ENCODE measurements around the gene ANKRD10. TPM values are rescaled to one million over a fixed set of nuclear protein-coding genes. Genes with fewer than 3 reads are reported as not detected.
A peak's percentile ranks its signal among the peaks of the same experiment; 100 is the strongest.

ANKRD10 gene
- total RNA-seq, 1 donor from 2014 or later: 212 TPM

- H3K9me3 ChIP-seq (ENCODE audit: low read depth): no peaks in the 10 kb centered on the region
- Mint-ChIP-seq H3K27me3 (ENCODE audit: insufficient read depth, low read depth) (no peaks in the 10 kb centered on the region), H3K4me1 (peaks cover 11% of the 10 kb centered on the region), H3K36me3 (no peaks in the 10 kb centered on the region), H3K9me3 (peaks cover 6% of the 10 kb centered on the region), H3K27ac (no peak overlapping the region), H3K4me3 (no peak overlapping the region)
- H3K9ac ChIP-seq: no peak overlapping the region
- no peaks in the 10 kb centered on the region for H3K27me3 ChIP-seq
- no peak overlapping the region for H3K4me3 ChIP-seq
- no peak for TF ChIP-seq EZH2 (IDR thresholded peaks at IDR 0.05)
- TF ChIP-seq EZH2phosphoT487 (IDR thresholded peaks at IDR 0.05): no peak
- TF ChIP-seq, protein P1, sequence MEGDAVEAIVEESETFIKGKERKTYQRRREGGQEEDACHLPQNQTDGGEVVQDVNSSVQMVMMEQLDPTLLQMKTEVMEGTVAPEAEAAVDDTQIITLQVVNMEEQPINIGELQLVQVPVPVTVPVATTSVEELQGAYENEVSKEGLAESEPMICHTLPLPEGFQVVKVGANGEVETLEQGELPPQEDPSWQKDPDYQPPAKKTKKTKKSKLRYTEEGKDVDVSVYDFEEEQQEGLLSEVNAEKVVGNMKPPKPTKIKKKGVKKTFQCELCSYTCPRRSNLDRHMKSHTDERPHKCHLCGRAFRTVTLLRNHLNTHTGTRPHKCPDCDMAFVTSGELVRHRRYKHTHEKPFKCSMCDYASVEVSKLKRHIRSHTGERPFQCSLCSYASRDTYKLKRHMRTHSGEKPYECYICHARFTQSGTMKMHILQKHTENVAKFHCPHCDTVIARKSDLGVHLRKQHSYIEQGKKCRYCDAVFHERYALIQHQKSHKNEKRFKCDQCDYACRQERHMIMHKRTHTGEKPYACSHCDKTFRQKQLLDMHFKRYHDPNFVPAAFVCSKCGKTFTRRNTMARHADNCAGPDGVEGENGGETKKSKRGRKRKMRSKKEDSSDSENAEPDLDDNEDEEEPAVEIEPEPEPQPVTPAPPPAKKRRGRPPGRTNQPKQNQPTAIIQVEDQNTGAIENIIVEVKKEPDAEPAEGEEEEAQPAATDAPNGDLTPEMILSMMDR (IDR thresholded peaks at IDR 0.05): no peak
- H2AFZ ChIP-seq (replicated peaks): no peak overlapping the region
- peaks cover 14% of the 10 kb centered on the region for H3F3A ChIP-seq (ENCODE audit: low read depth)
- no peaks in the 10 kb centered on the region for H3K36me3 ChIP-seq
- no peak for DNase-seq (ENCODE audit: low spot score)
- no peaks in the 10 kb centered on the region for H4K20me1 ChIP-seq (ENCODE audit: low read depth)
- H3K4me2 ChIP-seq: no peak overlapping the region
- H3K79me2 ChIP-seq (ENCODE audit: low read depth): no peaks in the 10 kb centered on the region
- H3K27ac ChIP-seq: no peak overlapping the region
- H3K4me1 ChIP-seq: peaks cover 15% of the 10 kb centered on the region
These were observed 64.0 kb downstream of the ANKRD10 start for GRCh38 chr13:110850840-110851239.

DNA sequence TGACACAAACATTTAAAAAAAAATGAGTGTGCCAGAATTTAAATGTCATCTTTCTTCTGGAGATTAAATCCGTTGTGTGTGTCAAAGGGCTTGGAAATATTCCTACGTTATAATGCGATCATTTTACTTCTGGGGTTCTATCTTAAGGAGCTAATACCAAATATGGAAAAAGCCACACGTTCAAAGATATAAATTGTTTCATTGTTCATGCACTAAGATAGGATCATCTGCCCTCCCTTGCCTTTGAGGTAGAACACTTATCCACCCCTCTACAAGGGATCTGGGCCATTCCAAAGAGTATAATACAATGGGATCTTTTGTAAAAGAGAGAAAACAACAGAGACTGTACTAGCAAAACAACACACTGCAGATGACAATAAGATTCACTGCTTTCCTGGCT is 64.9 kb downstream of the ANKRD10 start:
- no peaks in the 10 kb centered on the region for H3K9me3 ChIP-seq (ENCODE audit: low read depth)
- peaks cover 11% of the 10 kb centered on the region for H3K4me1 Mint-ChIP-seq
- H2AFZ ChIP-seq (replicated peaks): no peak overlapping the region

DNA sequence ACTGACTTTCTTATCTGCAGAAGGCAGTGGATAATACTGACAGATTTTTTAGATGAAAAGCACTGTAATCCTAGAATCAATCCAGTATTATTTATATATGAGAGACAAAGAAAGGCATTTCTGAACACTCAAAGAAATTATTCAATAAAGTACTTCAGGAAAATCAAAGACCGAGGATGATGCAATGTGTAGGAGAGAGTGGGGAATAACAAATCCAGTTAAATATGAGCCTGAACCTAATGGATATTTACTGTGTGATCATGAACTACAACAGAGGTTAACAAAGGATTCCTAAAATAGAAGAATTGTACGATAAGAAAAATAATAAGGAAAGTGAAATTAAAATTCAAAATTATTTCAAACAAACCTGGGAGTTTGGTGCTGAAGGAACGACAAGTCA is 69.3 kb downstream of the ANKRD10 start:
- DNase-seq (ENCODE audit: low spot score): no peak
- H3K4me3 Mint-ChIP-seq: no peak overlapping the region

More for the DNA sequence above, 64.9 kb downstream of the ANKRD10 start:
- no peak overlapping the region for H3K9ac ChIP-seq
- H3F3A ChIP-seq (ENCODE audit: low read depth): peaks cover 14% of the 10 kb centered on the region
- no peaks in the 10 kb centered on the region for H3K79me2 ChIP-seq (ENCODE audit: low read depth)
- Mint-ChIP-seq H3K9me3 (peaks cover 6% of the 10 kb centered on the region), H3K27me3 (ENCODE audit: insufficient read depth, low read depth) (no peaks in the 10 kb centered on the region), H3K4me3 (no peak overlapping the region), H3K36me3 (no peaks in the 10 kb centered on the region), H3K27ac (no peak overlapping the region)
- peak overlapping the region; percentile 22 for H3K4me2 ChIP-seq
- no peak overlapping the region for H3K27ac ChIP-seq
- H3K4me1 ChIP-seq: peaks cover 15% of the 10 kb centered on the region
- TF ChIP-seq EZH2 (IDR thresholded peaks at IDR 0.05) (no peak), EZH2phosphoT487 (IDR thresholded peaks at IDR 0.05) (no peak)
- TF ChIP-seq, protein P1 (IDR thresholded peaks at IDR 0.05): no peak
- no peaks in the 10 kb centered on the region for H4K20me1 ChIP-seq (ENCODE audit: low read depth)
- no peak for DNase-seq (ENCODE audit: low spot score)
- no peaks in the 10 kb centered on the region for H3K27me3 ChIP-seq
- no peak overlapping the region for H3K4me3 ChIP-seq
- H3K36me3 ChIP-seq: no peaks in the 10 kb centered on the region

More for the DNA sequence above, 69.3 kb downstream of the ANKRD10 start:
- no peaks in the 10 kb centered on the region for H3K36me3 ChIP-seq
- Mint-ChIP-seq H3K9me3 (peaks cover 7% of the 10 kb centered on the region), H3K27me3 (ENCODE audit: insufficient read depth, low read depth) (no peaks in the 10 kb centered on the region), H3K36me3 (no peaks in the 10 kb centered on the region), H3K27ac (no peak overlapping the region), H3K4me1 (peaks cover under 1% of the 10 kb centered on the region)
- H3K79me2 ChIP-seq (ENCODE audit: low read depth): no peaks in the 10 kb centered on the region
- no peaks in the 10 kb centered on the region for H3F3A ChIP-seq (ENCODE audit: low read depth)
- no peak overlapping the region for H2AFZ ChIP-seq (replicated peaks)
- H4K20me1 ChIP-seq (ENCODE audit: low read depth): no peaks in the 10 kb centered on the region
- no peak overlapping the region for H3K9ac ChIP-seq
- no peak overlapping the region for H3K4me3 ChIP-seq
- peaks cover 9% of the 10 kb centered on the region for H3K4me1 ChIP-seq
- no peaks in the 10 kb centered on the region for H3K27me3 ChIP-seq
- TF ChIP-seq, protein P1 (IDR thresholded peaks at IDR 0.05): no peak
- TF ChIP-seq EZH2phosphoT487 (IDR thresholded peaks at IDR 0.05): no peak
- TF ChIP-seq EZH2 (IDR thresholded peaks at IDR 0.05): no peak
- H3K4me2 ChIP-seq: no peak overlapping the region
- no peaks in the 10 kb centered on the region for H3K9me3 ChIP-seq (ENCODE audit: low read depth)
- H3K27ac ChIP-seq: no peak overlapping the region
